K562 (cell line): ENCODE data around the gene FAM120B. TPM values are rescaled to one million over a fixed set of nuclear protein-coding genes. Genes with fewer than 3 reads are reported as not detected.

Source experiments
- ATAC-seq: fragments of 200-7000 bp; cut with Tn5 transposase; 3 replicates; pipeline ENCODE4 v1.9.1; 2020; ENCODE audit warnings: moderate library complexity
- BruUV-seq: library from RNA; stranded (reverse); fragments of 400-500 nt; replicated peaks from 2 replicates; lab custom pipeline; 2021; lab: Mats Ljungman, UMichigan
- CTCF ChIA-PET: fragments of 300-600 bp; formaldehyde crosslinking; extraction: SDS; loops from one replicate; lab custom pipeline; 2021; ENCODE audit warnings: low intra/inter-chr PET ratio; lab: Yijun Ruan, JAX
- POLR2A ChIA-PET: fragments of 300-600, 350-650 bp; sonication (Branson Sonifier 250); formaldehyde crosslinking; extraction: SDS; loops from one replicate; lab custom pipeline; 2021; ENCODE audit warnings: antibody characterized with exemption, inconsistent platforms; lab: Yijun Ruan, JAX
- DNase-seq, 4 experiments: peaks; one replicate each; pipeline versions ENCODE4 v3.0.0 to v3.0.0-alpha.2; 2011 to 2018; ENCODE audit warnings: low spot score in 3 of 4, mixed read lengths in 3 of 4; ENCODE audit errors: extremely low read depth in 1 of 4
- FAIRE-seq: peaks from 2 replicates; lab custom pipeline; 2011; peaks lifted over from hg19 to GRCh38; lab: Jason Lieb, UNC
- H2AFZ ChIP-seq: 2 replicates; pipeline ENCODE4 v1.6.0; 2011; ENCODE audit warnings: low read depth, low read length, control low read depth, inconsistent platforms
- H3K27ac ChIP-seq: fragments of 200-600 bp; 3 replicates; pipeline ENCODE4 v1.8.0; 2011; ENCODE audit warnings: low read depth, mild to moderate bottlenecking, control low read depth, inconsistent platforms, low read length, moderate library complexity, mixed read lengths; ENCODE audit errors: extremely low read depth
- H3K27me3 ChIP-seq, 2 experiments: fragments of 300-600 bp in 1 of 2; 2 replicates in 1 of 2; 3 replicates in 1 of 2; pipeline versions ENCODE4 v1.6.0 to v1.8.0; 2011; ENCODE audit warnings: inconsistent platforms in 2 of 2, low read length in 2 of 2, mild to moderate bottlenecking in 1 of 2, mixed read lengths in 1 of 2, moderate library complexity in 1 of 2; ENCODE audit not compliant: control insufficient read depth in 2 of 2, insufficient read depth in 2 of 2
- H3K36me3 ChIP-seq: fragments of 300-600 bp; 3 replicates; pipeline ENCODE4 v1.8.0; 2011; ENCODE audit warnings: mild to moderate bottlenecking, low read length, inconsistent platforms; ENCODE audit not compliant: control insufficient read depth, insufficient read depth
- H3K4me1 ChIP-seq, 2 experiments: fragments of 200-600 bp in 1 of 2; replicated peaks in 1 of 2; 2 replicates in 1 of 2; 3 replicates in 1 of 2; pipeline versions ENCODE4 v1.5.1 to v1.8.0; 2011; ENCODE audit warnings: inconsistent platforms in 2 of 2, low read length in 2 of 2, mild to moderate bottlenecking in 1 of 2, mixed read lengths in 1 of 2, moderate library complexity in 1 of 2; ENCODE audit not compliant: control insufficient read depth in 2 of 2, insufficient read depth in 2 of 2
- H3K4me2 ChIP-seq: 2 replicates; pipeline ENCODE4 v1.6.1; 2011; ENCODE audit warnings: low read length, control low read depth, inconsistent platforms, mixed read lengths; ENCODE audit not compliant: insufficient read depth
- H3K4me3 ChIP-seq: fragments of 200-600 bp; sonication (generic), shearing (Covaris generic); 2 replicates; pipeline ENCODE4 v1.5.1; 2016; ENCODE audit warnings: control low read depth, inconsistent platforms
- H3K79me2 ChIP-seq: fragments of 200-600 bp; 3 replicates; pipeline ENCODE4 v1.8.0; 2011; ENCODE audit warnings: low read length, inconsistent platforms; ENCODE audit not compliant: control insufficient read depth, insufficient read depth
- H3K9ac ChIP-seq, 2 experiments: 2 replicates each; pipeline versions ENCODE4 v1.6.0 to v1.6.1; 2011; ENCODE audit warnings: low read depth in 2 of 2, low read length in 2 of 2, control low read depth in 1 of 2, inconsistent platforms in 1 of 2, mild to moderate bottlenecking in 1 of 2, mixed read lengths in 1 of 2; ENCODE audit not compliant: insufficient read depth in 1 of 2
- H3K9me1 ChIP-seq: one replicate; pipeline ENCODE4 v1.6.0; 2011; ENCODE audit warnings: inconsistent platforms, mild to moderate bottlenecking, low read length, moderate library complexity; ENCODE audit not compliant: control insufficient read depth, insufficient read depth
- H3K9me3 ChIP-seq: replicated peaks from 2 replicates; pipeline ENCODE4 v1.5.1; 2011; ENCODE audit warnings: low read depth, low read length, inconsistent platforms; ENCODE audit not compliant: control insufficient read depth, insufficient read depth
- H4K20me1 ChIP-seq: replicated peaks from 2 replicates; pipeline ENCODE4 v1.6.1; 2011; ENCODE audit warnings: low read length, inconsistent platforms, mixed read lengths; ENCODE audit not compliant: control insufficient read depth, insufficient read depth
- CBX5 ChIP-seq: IDR thresholded peaks from 2 replicates; pipeline ENCODE4 v1.6.1; 2014; ENCODE audit warnings: low read depth, borderline replicate concordance
- EZH2 ChIP-seq: IDR thresholded peaks from 2 replicates; pipeline ENCODE4 v1.6.1; 2012; ENCODE audit warnings: low read depth, mild to moderate bottlenecking, inconsistent platforms, low read length, borderline replicate concordance
- L3MBTL2 ChIP-seq: fragments of 450-650 bp; IDR thresholded peaks from 2 replicates; pipeline ENCODE4 v1.6.1; 2016; ENCODE audit warnings: mild to moderate bottlenecking, moderate library complexity
- MEF2A ChIP-seq: IDR thresholded peaks from 2 replicates; pipeline ENCODE4 v1.6.1; 2011; ENCODE audit warnings: low read depth, mild to moderate bottlenecking, low read length, moderate library complexity; ENCODE audit not compliant: control insufficient read depth
- MTA3 ChIP-seq: fragments of 450-650 bp; formaldehyde crosslinking; IDR thresholded peaks from 2 replicates; pipeline ENCODE4 v1.6.1; 2017; ENCODE audit warnings: mild to moderate bottlenecking, borderline replicate concordance
- SRF ChIP-seq, 2 experiments: fragments of 250-450, 450-650 bp in 1 of 2; sonication (Bioruptor Pico) in 1 of 2; sonication (generic) in 1 of 2; formaldehyde crosslinking; IDR thresholded peaks; 2 replicates each; pipeline versions ENCODE4 v1.5.0 to v1.5.1; 2020 to 2022; ENCODE audit warnings: mild to moderate bottlenecking in 1 of 2, missing genetic modification reagents in 1 of 2
- ZBTB17 ChIP-seq: fragments of 450-650 bp; formaldehyde crosslinking; IDR thresholded peaks from 2 replicates; pipeline ENCODE4 v1.4.0; 2020; ENCODE audit warnings: mild to moderate bottlenecking
- ZNF3 ChIP-seq: fragments of 250-450 bp; sonication (Bioruptor Pico); IDR thresholded peaks from 2 replicates; pipeline ENCODE4 v1.5.0; 2021; ENCODE audit warnings: mild to moderate bottlenecking, moderate library complexity
- WGBS: fragments of 100-300 bp; shearing (Covaris generic); methylation state at CpG from one replicate; pipeline ENCODE4 v1.1.6; 2016; ENCODE audit warnings: low coverage, mixed read lengths; ENCODE audit not compliant: insufficient coverage; ENCODE audit errors: missing lambda C conversion rate; 5-methylcytosine and 5-hydroxymethylcytosine counted together
- in situ Hi-C: fragments of 300-500 bp; cut with MboI; formaldehyde crosslinking; loops from 4 replicates; pipeline ENCODE4 v1.15.0; 2018; ENCODE audit warnings: inconsistent platforms, mixed read lengths
- intact Hi-C: fragments of 100-400 bp; cut with micrococcal nuclease; formaldehyde crosslinking; loops from 2 replicates; pipeline ENCODE4 v1.14.2; 2022
- polyA plus RNA-seq, 8 experiments: library from polyadenylated mRNA; depleted of rRNA in 4 of 8; stranded (reverse) in 5 of 8; unstranded in 3 of 8; fragments of >200 nt; fragmentation: Nextera tagmentation in 2 of 8; fragmentation: Illumina TruSeq in 1 of 8; extraction: Ambion mirVana in 2 of 8; extraction: Trizol in 1 of 8; gene quantifications; 2 replicates each; pipeline versions ENCODE4 v1.2.1 to v1.2.3, GENCODE V29; 2011 to 2014; ENCODE audit warnings: inconsistent platforms in 1 of 8, missing spikeins in 1 of 8
- total RNA-seq, 7 experiments: library from RNA; depleted of rRNA in 6 of 7; stranded (reverse); fragments of >200 nt in 6 of 7; fragmentation: Illumina TruSeq in 2 of 7; extraction: Trizol in 2 of 7; gene quantifications; 2 replicates each; pipeline versions ENCODE4 v1.2.1 to v1.2.3, GENCODE V29; 2011 to 2021; ENCODE audit warnings: low replicate concordance in 1 of 7
- TF ChIP-seq, protein P1 (sequence below): fragments of 450-650 bp; IDR thresholded peaks from 2 replicates; pipeline ENCODE4 v1.6.1; 2018; ENCODE audit not compliant: partially characterized antibody

FAM120B gene
- total and polyA plus RNA-seq, 9 of the 15 experiments (the other 6 are each of a cell fraction or from before 2014, with no cell fraction given) = 3.5 to 22.6 (median 14.7) TPM

GRCh38 chr6:170434117-170434820 lies 127.7 kb downstream of the FAM120B start:
- H3K4me3 ChIP-seq = no peak overlapping the region
- intact Hi-C loops (no loop called here), in situ Hi-C loops (no loop called here)
- no peak for TF ChIP-seq ZNF3 (CRISPR knock-in tag)
- no peak for TF ChIP-seq ZBTB17 (CRISPR knock-in tag)
- TF ChIP-seq CBX5 = no peak
- TF ChIP-seq L3MBTL2 = no peak
- TF ChIP-seq SRF (CRISPR knock-in tag; IDR thresholded peaks at IDR 0.05) = no peak
- TF ChIP-seq, protein P1, sequence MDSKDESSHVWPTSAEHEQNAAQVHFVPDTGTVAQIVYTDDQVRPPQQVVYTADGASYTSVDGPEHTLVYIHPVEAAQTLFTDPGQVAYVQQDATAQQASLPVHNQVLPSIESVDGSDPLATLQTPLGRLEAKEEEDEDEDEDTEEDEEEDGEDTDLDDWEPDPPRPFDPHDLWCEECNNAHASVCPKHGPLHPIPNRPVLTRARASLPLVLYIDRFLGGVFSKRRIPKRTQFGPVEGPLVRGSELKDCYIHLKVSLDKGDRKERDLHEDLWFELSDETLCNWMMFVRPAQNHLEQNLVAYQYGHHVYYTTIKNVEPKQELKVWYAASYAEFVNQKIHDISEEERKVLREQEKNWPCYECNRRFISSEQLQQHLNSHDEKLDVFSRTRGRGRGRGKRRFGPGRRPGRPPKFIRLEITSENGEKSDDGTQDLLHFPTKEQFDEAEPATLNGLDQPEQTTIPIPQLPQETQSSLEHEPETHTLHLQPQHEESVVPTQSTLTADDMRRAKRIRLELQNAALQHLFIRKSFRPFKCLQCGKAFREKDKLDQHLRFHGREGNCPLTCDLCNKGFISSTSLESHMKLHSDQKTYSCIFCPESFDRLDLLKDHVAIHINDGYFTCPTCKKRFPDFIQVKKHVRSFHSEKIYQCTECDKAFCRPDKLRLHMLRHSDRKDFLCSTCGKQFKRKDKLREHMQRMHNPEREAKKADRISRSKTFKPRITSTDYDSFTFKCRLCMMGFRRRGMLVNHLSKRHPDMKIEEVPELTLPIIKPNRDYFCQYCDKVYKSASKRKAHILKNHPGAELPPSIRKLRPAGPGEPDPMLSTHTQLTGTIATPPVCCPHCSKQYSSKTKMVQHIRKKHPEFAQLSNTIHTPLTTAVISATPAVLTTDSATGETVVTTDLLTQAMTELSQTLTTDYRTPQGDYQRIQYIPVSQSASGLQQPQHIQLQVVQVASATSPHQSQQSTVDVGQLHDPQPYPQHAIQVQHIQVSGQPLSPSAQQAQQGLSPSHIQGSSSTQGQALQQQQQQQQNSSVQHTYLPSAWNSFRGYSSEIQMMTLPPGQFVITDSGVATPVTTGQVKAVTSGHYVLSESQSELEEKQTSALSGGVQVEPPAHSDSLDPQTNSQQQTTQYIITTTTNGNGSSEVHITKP = no peak
- peak; percentile 48 for TF ChIP-seq EZH2
- no peak for TF ChIP-seq MTA3
- TF ChIP-seq MEF2A = no peak
- DNase-seq = no peak
- no peaks in the 10 kb centered on the region for H3K9me3 ChIP-seq
- H4K20me1 ChIP-seq = no peaks in the 10 kb centered on the region; the same call in 1 of the 2 replicates
- no TSS peak for BruUV-seq
- H2AFZ ChIP-seq = no peak overlapping the region
- no peak overlapping the region for H3K27ac ChIP-seq
- ATAC-seq = peak; percentile 25; the same call in 2 of the 3 replicates
- H3K4me1 ChIP-seq = peaks cover 0 to 7% of the 10 kb centered on the region in 2 experiments; a peak in 2 of 5 replicates
- no peak overlapping the region for H3K4me2 ChIP-seq
- no peaks in the 10 kb centered on the region for H3K9me1 ChIP-seq
- H3K27me3 ChIP-seq = peaks cover 62 to 67% of the 10 kb centered on the region in 2 experiments
- POLR2A ChIA-PET = interaction anchor here (1.0 kb wide), 1 partner anchor 9 kb away, joined by 4 read pairs; no protein-coding TSS in a partner anchor
- peak; percentile 48 for FAIRE-seq
- H3K79me2 ChIP-seq = no peaks in the 10 kb centered on the region
- no peak overlapping the region; a peak in 1 of 4 replicates for H3K9ac ChIP-seq
- under 1% methylated on average over 20 of the region's 20 CpGs for WGBS
- no peaks in the 10 kb centered on the region for H3K36me3 ChIP-seq
- CTCF ChIA-PET = interaction anchor here (0.6 kb wide), 1 partner anchor 381 kb away, joined by 4 read pairs; no protein-coding TSS in a partner anchor
